SK-N-SH (cell line): ENCODE data around the gene HRCT1. TPM values are rescaled to one million over a fixed set of nuclear protein-coding genes. Genes with fewer than 3 reads are reported as not detected.

Source experiments
- CTCF ChIA-PET: fragments of 300-600, 350-600 bp; formaldehyde crosslinking; extraction: SDS; loops from one replicate; lab custom pipeline; 2021; lab: Yijun Ruan, JAX
- POLR2A ChIA-PET: fragments of 350-600 bp; sonication (Branson Sonifier 250); formaldehyde crosslinking; extraction: SDS; loops from one replicate; lab custom pipeline; 2020; ENCODE audit warnings: antibody characterized with exemption, inconsistent platforms; lab: Yijun Ruan, JAX
- DNase-seq: peaks from one replicate; pipeline ENCODE4 v3.0.0; 2012
- H2AFZ ChIP-seq: fragments of 200-600 bp; sonication (generic); 2 replicates; pipeline ENCODE4 v1.8.1; 2016; ENCODE audit warnings: antibody characterized with exemption, mild to moderate bottlenecking, low read depth
- H3F3A ChIP-seq: fragments of 200-600 bp; sonication (generic); replicated peaks from 2 replicates; pipeline ENCODE3; 2016; ENCODE audit warnings: antibody characterized with exemption, mild to moderate bottlenecking; ENCODE audit not compliant: insufficient read depth
- H3K27ac ChIP-seq, 2 experiments: fragments of 200-500 bp in 1 of 2; fragments of 200-600 bp in 1 of 2; sonication (Bioruptor generic) in 1 of 2; sonication (generic), shearing (Covaris generic) in 1 of 2; 2 replicates each; pipeline versions ENCODE4 v1.5.1 to v1.6.1; 2014 to 2016; ENCODE audit warnings: low read depth in 2 of 2, inconsistent platforms in 1 of 2, low read length in 1 of 2, mild to moderate bottlenecking in 1 of 2, mixed read lengths in 1 of 2
- H3K27me3 ChIP-seq: fragments of 200-600 bp; sonication (generic), shearing (Covaris generic); 2 replicates; pipeline ENCODE4 v1.6.1; 2016; ENCODE audit warnings: mixed run types; ENCODE audit not compliant: insufficient read depth
- H3K36me3 ChIP-seq, 2 experiments: fragments of 200-500 bp in 1 of 2; fragments of 200-600 bp in 1 of 2; sonication (Bioruptor generic) in 1 of 2; sonication (generic) in 1 of 2; replicated peaks in 1 of 2; 2 replicates each; pipeline versions ENCODE3 to v1.5.1; 2014 to 2016; ENCODE audit warnings: low read length in 1 of 2, mild to moderate bottlenecking in 1 of 2; ENCODE audit not compliant: insufficient read depth in 2 of 2, control insufficient read depth in 1 of 2
- H3K4me1 ChIP-seq, 2 experiments: fragments of 200-500 bp in 1 of 2; fragments of 200-600 bp in 1 of 2; sonication (Bioruptor generic) in 1 of 2; sonication (generic), shearing (Covaris generic) in 1 of 2; 2 replicates each; pipeline versions ENCODE4 v1.5.1 to v1.6.1; 2014 to 2016; ENCODE audit warnings: low read depth in 1 of 2, low read length in 1 of 2, mixed run types in 1 of 2; ENCODE audit not compliant: insufficient read depth in 2 of 2, control insufficient read depth in 1 of 2
- H3K4me2 ChIP-seq: fragments of 200-600 bp; sonication (generic), shearing (Covaris generic); 2 replicates; pipeline ENCODE4 v1.6.1; 2017; ENCODE audit warnings: mixed run types
- H3K4me3 ChIP-seq, 2 experiments: fragments of 200-500 bp in 1 of 2; fragments of 200-600 bp in 1 of 2; sonication (Bioruptor generic) in 1 of 2; sonication (generic), shearing (Covaris generic) in 1 of 2; 2 replicates each; pipeline versions ENCODE4 v1.5.1 to v1.8.1; 2014 to 2016; ENCODE audit warnings: low read depth in 2 of 2, inconsistent platforms in 1 of 2, low read length in 1 of 2, mild to moderate bottlenecking in 1 of 2, mixed read lengths in 1 of 2, moderate library complexity in 1 of 2
- H3K79me2 ChIP-seq: fragments of 200-600 bp; sonication (generic); 2 replicates; pipeline ENCODE4 v1.8.1; 2017; ENCODE audit warnings: mild to moderate bottlenecking; ENCODE audit not compliant: insufficient read depth
- H3K9ac ChIP-seq: fragments of 200-600 bp; sonication (generic); 2 replicates; pipeline ENCODE4 v1.6.1; 2017; ENCODE audit warnings: mixed run types
- H3K9me2 ChIP-seq: fragments of 200-600 bp; sonication (generic); 2 replicates; pipeline ENCODE4 v1.6.1; 2017; ENCODE audit warnings: mixed run types
- H3K9me3 ChIP-seq: fragments of 200-600 bp; sonication (generic); 2 replicates; pipeline ENCODE4 v1.6.1; 2017; ENCODE audit warnings: mixed run types, mild to moderate bottlenecking, moderate library complexity
- H4K20me1 ChIP-seq: fragments of 200-600 bp; sonication (generic); 2 replicates; pipeline ENCODE4 v1.6.1; 2017; ENCODE audit warnings: mild to moderate bottlenecking, mixed run types; ENCODE audit not compliant: insufficient read depth
- CHD2 ChIP-seq: fragments of 150-350 bp; IDR thresholded peaks from 2 replicates; pipeline ENCODE4 v1.6.1; 2018; ENCODE audit warnings: low read length; ENCODE audit not compliant: partially characterized antibody
- CTCF ChIP-seq: fragments of 200-600 bp; sonication (generic); IDR thresholded peaks from 2 replicates; pipeline ENCODE4 v1.6.1; 2017; ENCODE audit warnings: antibody characterized with exemption, mild to moderate bottlenecking, moderate library complexity
- ELF1 ChIP-seq: IDR thresholded peaks from 2 replicates; pipeline ENCODE4 v1.4.0; 2012
- EP300 ChIP-seq, 2 experiments: IDR thresholded peaks; 2 replicates each; pipeline versions ENCODE4 v1.4.0 to v1.6.1; 2012; ENCODE audit warnings: borderline replicate concordance in 1 of 2, low read depth in 1 of 2, low read length in 1 of 2
- EZH2phosphoT487 ChIP-seq: fragments of 200-600 bp; sonication (generic); IDR thresholded peaks from 2 replicates; pipeline ENCODE4 v1.6.1; 2017; ENCODE audit warnings: low read depth, mixed run types, mild to moderate bottlenecking, antibody characterized with exemption, moderate library complexity, borderline replicate concordance
- FOXM1 ChIP-seq: IDR thresholded peaks from 2 replicates; pipeline ENCODE4 v1.4.0; 2012; ENCODE audit warnings: low read depth, mild to moderate bottlenecking
- GABPA ChIP-seq: IDR thresholded peaks from 2 replicates; pipeline ENCODE4 v1.4.0; 2012; ENCODE audit warnings: low read depth, mild to moderate bottlenecking
- JUND ChIP-seq: IDR thresholded peaks from 2 replicates; pipeline ENCODE4 v1.4.0; 2012
- POLR2AphosphoS5 ChIP-seq: IDR thresholded peaks from 2 replicates; pipeline ENCODE4 v1.6.1; 2012; ENCODE audit warnings: low read depth, low read length
- RCOR1 ChIP-seq: fragments of 150-350 bp; IDR thresholded peaks from 2 replicates; pipeline ENCODE4 v1.6.1; 2017; ENCODE audit warnings: antibody characterized with exemption, low read length
- RFX5 ChIP-seq: IDR thresholded peaks from 2 replicates; pipeline ENCODE4 v1.6.1; 2012; ENCODE audit warnings: mild to moderate bottlenecking, improper control_type of control experiment, low read length
- RXRA ChIP-seq: IDR thresholded peaks from 2 replicates; pipeline ENCODE4 v1.4.0; 2012; ENCODE audit warnings: low read depth, mild to moderate bottlenecking, borderline replicate concordance
- SMC3 ChIP-seq: IDR thresholded peaks from 2 replicates; pipeline ENCODE4 v1.6.1; 2012; ENCODE audit warnings: low read depth, low read length, improper control_type of control experiment
- TAF1 ChIP-seq: IDR thresholded peaks from 2 replicates; pipeline ENCODE4 v1.6.1; 2012; ENCODE audit warnings: low read depth, mild to moderate bottlenecking, low read length, moderate library complexity, borderline replicate concordance
- TEAD4 ChIP-seq: IDR thresholded peaks from 2 replicates; pipeline ENCODE4 v1.4.0; 2012; ENCODE audit warnings: mild to moderate bottlenecking, borderline replicate concordance; ENCODE audit not compliant: insufficient read depth
- YY1 ChIP-seq: IDR thresholded peaks from 2 replicates; pipeline ENCODE4 v1.4.0; 2012; ENCODE audit warnings: low read depth, mild to moderate bottlenecking
- ZBTB33 ChIP-seq: IDR thresholded peaks from 2 replicates; pipeline ENCODE4 v1.4.0; 2012; ENCODE audit warnings: low read depth, borderline replicate concordance
- WGBS: methylation state at CpG from one replicate; pipeline ENCODE4 v1.1.6; 2017; ENCODE audit warnings: low lambda C conversion rate; 5-methylcytosine and 5-hydroxymethylcytosine counted together
- polyA plus RNA-seq, 3 experiments: library from polyadenylated mRNA; depleted of rRNA; stranded (reverse); fragments of >200 nt; gene quantifications; 2 replicates each; pipeline ENCODE4 v1.2.3, GENCODE V29; 2012
- TF ChIP-seq, protein P1 (sequence below): fragments of 150-350 bp; IDR thresholded peaks from 2 replicates; pipeline ENCODE4 v1.6.1; 2016; ENCODE audit warnings: mild to moderate bottlenecking, low read depth, low read length

Gene HRCT1
- polyA plus RNA-seq, 1 of the 3 experiments (the other 2 are of a cell fraction): 3.0 TPM

DNA sequence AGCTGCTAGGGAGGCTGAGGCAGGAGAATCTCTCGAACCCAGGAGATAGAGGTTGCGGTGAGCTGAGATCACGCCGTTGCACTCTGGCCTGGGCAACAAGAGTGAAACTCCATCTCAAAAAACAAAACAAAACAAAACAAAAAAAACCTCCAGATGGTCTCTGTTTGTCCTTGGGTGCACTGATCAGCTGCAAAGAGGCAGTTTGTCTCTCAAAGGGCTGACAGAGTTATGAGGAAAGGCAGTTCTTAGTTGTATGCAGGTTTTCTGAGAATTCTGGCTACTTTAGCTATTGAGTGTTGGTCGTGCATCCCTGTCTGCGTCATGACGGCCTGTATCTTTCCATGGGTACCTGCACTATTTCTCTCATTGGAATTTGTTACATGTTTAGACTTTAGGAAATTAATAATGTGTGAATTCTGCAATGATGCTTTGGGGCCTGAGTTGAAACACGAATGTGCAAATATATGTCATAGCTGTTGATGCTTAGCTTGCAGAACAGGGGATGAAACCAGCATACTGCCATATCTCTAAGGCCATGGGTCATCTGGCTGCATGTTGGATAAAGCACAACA lies 33.8 kb downstream of the HRCT1 start:
- Histone ChIP-seq H3K27ac (no peak overlapping the region), H3K4me3 (no peak overlapping the region), H3K4me2 (no peak overlapping the region), H3K9me2 (no peaks in the 10 kb centered on the region), H3K9ac (no peak overlapping the region), H3F3A (peaks cover 21% of the 10 kb centered on the region), H3K4me1 (peaks cover 0 to 9% of the 10 kb centered on the region in 2 experiments; a peak in 2 of 4 replicates), H2AFZ (no peak overlapping the region), H3K9me3 (no peaks in the 10 kb centered on the region), H3K36me3 (no peaks in the 10 kb centered on the region), H4K20me1 (no peaks in the 10 kb centered on the region), H3K79me2 (no peaks in the 10 kb centered on the region), H3K27me3 (no peaks in the 10 kb centered on the region)
- POLR2A ChIA-PET: no interaction called here
- TF ChIP-seq POLR2AphosphoS5 (no peak), YY1 (no peak), EZH2phosphoT487 (no peak), EP300 (IDR thresholded peaks at IDR 0.05; ENCODE audit: borderline replicate concordance in 1 of 2, low read depth in 1 of 2, low read length in 1 of 2) (no peak), RXRA (no peak), SMC3 (no peak), CHD2 (no peak), RFX5 (no peak), CTCF (no peak), GABPA (no peak), ZBTB33 (no peak), ELF1 (no peak), FOXM1 (no peak), JUND (no peak), TEAD4 (no peak), RCOR1 (no peak), TAF1 (no peak)
- TF ChIP-seq, protein P1, sequence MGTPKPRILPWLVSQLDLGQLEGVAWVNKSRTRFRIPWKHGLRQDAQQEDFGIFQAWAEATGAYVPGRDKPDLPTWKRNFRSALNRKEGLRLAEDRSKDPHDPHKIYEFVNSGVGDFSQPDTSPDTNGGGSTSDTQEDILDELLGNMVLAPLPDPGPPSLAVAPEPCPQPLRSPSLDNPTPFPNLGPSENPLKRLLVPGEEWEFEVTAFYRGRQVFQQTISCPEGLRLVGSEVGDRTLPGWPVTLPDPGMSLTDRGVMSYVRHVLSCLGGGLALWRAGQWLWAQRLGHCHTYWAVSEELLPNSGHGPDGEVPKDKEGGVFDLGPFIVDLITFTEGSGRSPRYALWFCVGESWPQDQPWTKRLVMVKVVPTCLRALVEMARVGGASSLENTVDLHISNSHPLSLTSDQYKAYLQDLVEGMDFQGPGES: no peak
- DNase-seq: no peak
- CTCF ChIA-PET: interaction anchor here (1.4 to 8.8 kb wide), 3 partner anchors 8 to 35 kb away, joined by 3 to 94 read pairs (median 63); partner anchors contain the start of gene HRCT1
- WGBS: 90% methylated on average over 8 of the region's 8 CpGs
